ENCODE measurements around the gene B3GNT5.

The B3GNT5 gene

DNA sequence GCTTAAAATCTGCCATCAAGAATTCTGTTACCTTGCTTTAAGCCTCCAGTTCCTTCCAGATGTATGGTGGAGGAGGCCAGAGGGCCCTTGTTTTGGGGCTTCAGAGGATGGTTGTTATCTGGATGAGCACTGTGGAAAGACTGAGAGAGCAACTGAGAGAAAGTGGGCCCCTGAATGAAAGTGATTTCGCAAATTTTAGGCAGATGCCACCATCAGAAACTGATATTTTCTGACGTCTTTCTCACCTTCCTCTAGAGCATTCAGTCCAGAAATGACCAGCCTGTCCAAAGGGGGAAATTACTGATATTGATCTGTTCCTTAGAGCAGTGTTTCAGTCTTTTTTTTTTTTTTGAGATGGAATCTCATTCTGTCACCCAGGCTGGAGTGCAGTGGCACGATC, 13.4 kb downstream of the B3GNT5 start:
- no peak for DNase-seq

- no peak for DNase-seq
These were observed 14.1 kb downstream of the B3GNT5 start for GRCh38 chr3:183267140-183267539.

DNA sequence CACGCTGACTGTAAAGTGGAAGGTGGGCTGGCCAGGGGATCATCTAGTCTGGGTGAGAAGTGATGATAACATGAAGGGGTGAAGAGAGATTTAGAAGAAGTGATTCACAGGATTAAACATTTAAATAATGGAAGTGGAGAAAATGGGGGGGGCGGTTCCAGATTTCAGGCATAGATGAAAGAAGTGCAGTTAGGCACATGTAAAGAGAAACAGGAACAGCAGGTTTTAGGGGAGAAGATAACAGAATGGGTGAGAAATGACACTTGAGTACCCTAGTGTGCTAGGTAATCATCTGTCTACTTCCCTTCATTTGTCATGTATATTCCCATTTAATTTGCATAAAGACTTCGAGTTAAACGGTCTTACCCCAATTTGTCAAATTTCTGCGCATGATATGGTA, 15.3 kb downstream of the B3GNT5 start:
- no peak for DNase-seq

GRCh38 chr3:183269345-183269744, 16.3 kb downstream of the B3GNT5 start:
- no peak for DNase-seq

GRCh38 chr3:183270344-183270743, 17.3 kb downstream of the B3GNT5 start:
- DNase-seq: no peak

GRCh38 chr3:183272142-183272541, 19.1 kb downstream of the B3GNT5 start:
- DNase-seq: no peak

DNA sequence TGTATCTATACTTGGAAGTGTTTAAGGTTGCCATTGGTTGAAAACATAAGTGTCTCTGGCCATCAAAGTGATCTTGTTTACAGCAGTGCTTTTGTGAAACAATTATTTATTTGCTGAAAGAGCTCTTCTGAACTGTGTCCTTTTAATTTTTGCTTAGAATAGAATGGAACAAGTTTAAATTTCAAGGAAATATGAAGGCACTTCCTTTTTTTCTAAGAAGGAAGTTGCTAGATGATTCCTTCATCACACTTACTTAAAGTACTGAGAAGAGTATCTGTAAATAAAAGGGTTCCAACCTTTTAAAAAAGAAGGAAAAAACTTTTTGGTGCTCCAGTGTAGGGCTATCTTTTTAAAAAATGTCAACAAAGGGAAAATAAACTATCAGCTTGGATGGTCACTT, 19.7 kb downstream of the B3GNT5 start:
- DNase-seq: no peak

DNA sequence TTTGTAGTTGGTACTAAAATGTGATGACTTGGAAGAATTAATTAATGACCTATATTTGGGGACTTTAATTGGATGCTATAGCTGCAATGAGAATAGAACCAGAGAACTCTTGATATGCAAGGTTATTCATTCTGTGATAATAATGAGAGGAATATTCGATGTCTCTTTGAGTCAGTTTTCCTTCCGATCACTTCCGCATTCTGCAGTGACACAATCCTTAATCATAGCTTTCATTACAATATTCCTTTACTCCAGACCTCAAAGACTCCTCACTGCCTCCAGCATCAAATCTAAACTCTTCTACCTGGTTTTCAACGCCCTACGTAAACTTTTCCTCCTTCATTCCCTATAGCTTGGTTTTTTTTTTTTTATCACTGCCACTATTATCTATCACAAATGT, 21.6 kb downstream of the B3GNT5 start:
- DNase-seq: no peak

DNA sequence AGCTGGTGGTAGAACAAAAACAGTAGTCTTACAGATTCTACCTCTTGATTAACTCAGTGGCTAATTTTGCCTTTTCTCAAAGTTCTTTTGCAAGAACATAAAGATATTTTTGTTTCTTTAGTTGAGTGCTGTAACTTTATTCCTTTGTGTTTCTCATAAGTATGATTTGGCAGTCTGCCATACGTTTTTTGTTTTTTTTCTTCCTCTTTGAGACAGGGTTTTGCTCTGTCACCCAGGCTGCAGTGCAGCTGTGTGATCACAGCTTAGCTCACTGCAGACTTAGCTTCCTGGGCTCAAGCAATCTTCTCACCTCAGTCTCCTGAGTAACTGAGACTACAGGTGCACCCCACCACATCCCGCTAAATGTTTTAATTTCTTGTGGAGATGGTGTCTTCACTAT, 22.4 kb downstream of the B3GNT5 start:
- DNase-seq: no peak

- no peak for DNase-seq
These were observed 22.9 kb downstream of the B3GNT5 start for GRCh38 chr3:183275937-183276336.

DNA sequence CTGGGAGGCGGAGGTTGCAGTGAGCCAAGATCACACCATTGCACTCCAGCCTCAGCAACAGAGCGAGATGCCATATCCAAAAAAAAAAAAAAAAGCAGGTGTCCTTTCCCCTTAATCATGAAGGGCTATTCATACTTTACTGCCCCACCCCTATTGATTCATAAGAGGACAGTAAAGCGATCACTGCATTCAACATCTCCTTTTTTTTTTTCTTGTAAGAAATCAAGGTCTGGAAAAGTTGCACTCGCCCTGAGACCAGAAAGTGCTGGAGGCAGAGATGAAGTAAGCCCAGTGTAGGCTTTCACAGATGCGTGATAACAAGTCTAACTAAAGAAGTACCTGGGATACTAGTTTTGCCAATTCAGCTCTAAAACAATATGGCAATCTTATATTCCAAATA, 24.2 kb downstream of the B3GNT5 start:
- DNase-seq: no peak

DNA sequence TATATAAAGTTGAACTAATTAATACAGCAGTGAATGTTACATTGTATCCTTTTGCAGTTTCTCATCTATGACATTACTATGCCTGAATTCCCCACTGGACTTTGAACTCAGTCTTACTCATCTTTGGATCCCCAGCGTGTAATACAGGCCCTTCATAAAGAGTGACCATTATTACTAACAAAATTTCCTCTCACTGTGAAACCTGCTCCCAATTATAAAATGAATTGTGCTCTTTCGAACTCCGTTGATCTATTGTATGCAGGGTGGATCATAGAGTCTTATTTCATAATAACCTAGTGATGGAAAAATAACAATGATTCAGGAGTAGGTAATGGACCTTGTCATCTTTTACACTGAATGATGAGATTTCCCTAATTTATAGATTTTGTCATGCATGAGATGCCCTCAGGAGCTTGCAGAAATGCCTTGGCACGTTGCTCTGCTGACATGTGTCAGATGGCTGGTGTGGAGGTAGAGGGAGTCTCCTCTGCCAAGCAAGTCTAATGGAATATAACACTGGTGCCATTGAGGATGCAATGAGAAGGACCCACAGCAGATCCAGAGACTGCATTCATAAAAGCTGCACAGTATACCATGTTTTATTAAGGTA, 25.5 kb downstream of the B3GNT5 start:
- DNase-seq: no peak

DNA sequence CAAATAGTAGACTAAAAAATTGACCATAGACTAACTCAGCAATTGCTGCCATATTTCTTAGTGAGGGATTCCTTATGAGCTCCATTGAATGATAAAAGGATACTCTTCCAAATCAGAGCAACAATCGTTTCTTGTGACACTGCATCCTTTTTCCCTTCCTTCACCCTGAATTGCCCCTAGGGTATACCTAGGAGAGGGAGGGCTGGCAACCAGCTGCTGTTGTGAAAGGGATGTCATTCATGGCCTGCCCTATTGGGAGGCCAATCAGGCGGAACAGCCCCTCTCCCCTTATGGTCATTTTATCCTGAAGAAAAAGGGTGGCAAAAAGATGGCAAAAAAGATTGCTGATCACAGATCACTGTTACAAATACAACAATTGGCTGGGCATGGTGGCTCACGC, 26.3 kb downstream of the B3GNT5 start:
- DNase-seq: no peak

DNA sequence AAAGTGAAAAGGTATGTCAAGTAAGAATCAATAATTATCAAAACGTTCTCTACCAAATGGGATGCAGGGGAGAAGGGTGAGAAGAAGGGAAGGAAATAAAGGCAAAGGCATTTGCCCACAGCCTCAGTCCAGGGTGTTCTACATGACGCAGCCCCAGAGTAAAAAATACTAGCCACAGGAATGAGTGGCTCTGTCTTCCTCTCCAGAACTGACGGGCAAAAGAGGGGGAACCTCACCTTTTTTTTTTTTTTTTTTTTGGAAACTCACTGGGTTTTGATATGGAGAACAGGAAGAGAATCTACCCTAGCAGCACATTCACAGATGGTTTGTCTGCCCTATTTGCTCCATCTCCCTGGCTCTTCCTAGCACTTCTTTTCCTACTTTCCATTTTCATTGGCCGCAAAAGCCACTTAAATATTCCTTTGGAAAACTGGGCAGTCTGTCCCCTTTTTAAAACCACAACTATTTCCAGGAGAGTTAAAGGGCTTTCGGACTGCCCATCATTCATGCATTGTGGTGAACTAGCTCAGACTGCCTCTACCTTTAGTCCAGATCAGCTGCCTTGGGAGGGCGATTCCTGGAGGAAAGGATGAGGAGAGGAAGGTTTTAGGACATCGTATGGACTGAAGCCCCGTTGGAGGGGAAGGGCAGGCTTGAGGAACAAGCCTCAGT, 28.2 kb downstream of the B3GNT5 start:
- no peak for DNase-seq

- DNase-seq: no peak
These were observed 30.8 kb downstream of the B3GNT5 start for GRCh38 chr3:183283886-183284285.

- DNase-seq: no peak
These were observed 31.5 kb downstream of the B3GNT5 start for GRCh38 chr3:183284570-183284969.

GRCh38 chr3:183285318-183285717, 32.3 kb downstream of the B3GNT5 start:
- DNase-seq: no peak

DNA sequence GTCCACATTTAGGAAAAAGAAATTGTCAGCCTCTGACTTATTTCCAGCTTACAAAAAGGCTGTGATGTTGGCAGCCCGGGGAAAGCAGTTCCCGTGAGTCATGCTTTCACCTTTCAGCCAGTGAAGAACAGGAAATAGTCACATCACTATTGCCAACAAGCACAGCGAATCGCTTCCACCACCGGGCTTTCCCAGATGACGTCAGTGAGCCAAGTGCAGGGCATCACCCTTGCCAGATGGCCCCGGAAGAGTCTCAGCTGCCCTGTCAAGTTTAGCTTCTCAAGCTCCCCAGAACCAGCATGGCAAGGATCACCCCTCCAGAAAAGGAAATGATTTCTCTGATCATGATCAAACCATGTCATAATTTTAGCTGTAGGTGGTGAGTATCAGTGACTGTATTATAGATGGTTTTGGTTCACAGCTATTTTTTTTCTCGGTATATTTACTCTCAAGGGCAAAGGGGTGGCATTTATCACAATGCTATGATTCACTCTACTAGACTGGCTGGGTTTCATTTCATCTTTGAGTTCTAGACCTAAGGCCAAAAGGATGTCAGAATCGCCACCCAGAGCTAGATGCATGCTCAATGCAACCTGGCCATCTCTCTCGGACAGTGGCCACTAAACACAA, 32.9 kb downstream of the B3GNT5 start:
- peak; percentile 88 for DNase-seq

DNA sequence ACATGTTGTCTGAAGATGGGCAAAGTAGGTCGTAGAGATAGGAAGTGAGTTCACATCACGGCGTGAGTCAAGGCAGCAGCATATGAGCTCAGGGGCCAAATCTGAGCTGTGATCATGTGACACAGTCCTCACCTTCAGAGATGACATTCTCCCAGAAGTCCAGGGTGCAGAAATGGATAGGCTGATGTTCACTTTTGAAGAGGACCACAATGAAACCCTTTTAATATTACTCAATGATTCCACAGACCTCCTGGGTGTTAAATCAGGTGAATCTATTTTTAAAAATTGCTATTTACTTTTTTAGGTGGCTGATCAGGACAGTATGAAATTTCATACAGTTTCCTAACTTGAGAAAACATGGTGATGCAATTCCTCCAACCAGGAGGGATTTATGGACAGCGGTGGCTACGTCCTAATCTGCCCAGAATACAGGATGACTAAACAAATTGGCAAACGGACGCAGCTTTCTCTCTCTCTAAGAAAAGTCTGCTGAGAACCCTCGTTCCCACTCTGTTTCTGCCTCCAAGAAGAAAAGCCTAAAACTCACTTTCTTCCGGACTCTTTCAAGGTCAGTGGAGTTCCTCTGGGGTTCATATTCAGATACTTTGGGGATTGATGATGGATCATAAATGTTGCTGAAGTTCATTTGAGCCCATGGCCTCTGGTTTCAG, 34.4 kb downstream of the B3GNT5 start:
- no peak for DNase-seq

DNA sequence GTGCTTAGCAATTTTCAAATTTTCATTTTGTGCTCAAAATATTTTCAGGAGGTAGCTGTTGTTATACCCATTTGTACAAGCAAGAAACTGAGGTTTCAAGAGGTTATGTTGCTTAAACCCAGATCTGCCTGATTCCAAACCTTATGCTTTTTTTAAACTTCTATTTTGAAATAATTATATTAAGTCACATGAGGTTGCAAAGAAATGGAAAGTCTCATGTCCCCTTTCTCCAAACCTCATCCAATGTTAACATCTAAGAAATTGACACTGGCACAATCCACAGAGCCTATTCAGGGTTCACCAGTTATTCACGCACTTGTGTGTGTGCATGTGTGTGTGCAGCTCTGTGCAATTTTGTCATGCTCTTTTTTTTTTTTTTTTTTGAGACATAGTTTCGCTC, 35.1 kb downstream of the B3GNT5 start:
- DNase-seq: no peak

DNA sequence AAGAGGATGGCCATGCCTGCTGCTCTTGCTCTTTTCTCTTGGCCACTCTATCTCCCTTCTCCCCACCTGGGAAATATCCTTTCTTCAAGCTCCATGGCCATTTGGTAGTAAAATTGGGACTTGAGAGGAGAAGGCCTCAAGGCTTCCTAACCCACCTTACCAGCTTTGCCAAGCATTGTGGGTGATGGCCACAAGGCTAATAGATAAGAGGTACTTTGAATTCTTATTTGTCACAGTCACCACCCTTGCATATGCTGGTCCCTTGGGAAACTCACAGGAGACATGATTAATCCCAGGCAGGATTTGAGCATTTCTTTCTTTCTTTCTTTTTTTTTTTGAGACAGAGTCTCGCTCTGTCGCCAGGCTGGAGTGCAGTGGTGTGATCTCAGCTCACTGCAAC, 37.2 kb downstream of the B3GNT5 start:
- DNase-seq: no peak

GRCh38 chr3:183291497-183292031, 38.5 kb downstream of the B3GNT5 start:
- DNase-seq: no peak

- DNase-seq: no peak
These were observed 40.9 kb downstream of the B3GNT5 start for GRCh38 chr3:183293966-183294365.

DNA sequence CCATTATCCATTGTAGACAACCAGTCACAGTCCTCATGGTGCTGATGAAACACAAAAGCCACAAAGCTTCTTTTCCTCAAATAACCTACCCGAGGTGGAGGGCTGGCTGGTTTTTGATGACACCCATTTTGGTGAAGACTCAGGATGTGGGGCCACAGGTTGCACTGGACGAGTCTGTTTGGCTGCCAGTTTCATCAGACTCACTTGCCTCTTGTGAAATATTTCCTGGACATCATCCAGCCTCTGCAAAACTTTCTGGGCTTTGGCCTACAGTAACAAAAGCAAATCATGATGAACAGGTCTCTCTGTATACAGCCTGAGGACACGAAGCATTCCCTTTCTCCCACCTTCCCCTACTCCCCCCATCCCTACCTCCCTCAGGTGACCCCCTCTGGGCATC, 42.2 kb downstream of the B3GNT5 start:
- no peak for DNase-seq
